ENCODE measurements around the gene SAP30BP.

SAP30BP gene

GRCh38 chr17:75722542-75723095 is 55.5 kb downstream of the SAP30BP start:
- H3K27ac Mint-ChIP-seq, result peak overlapping the region; percentile 31
- H3K4me1 Mint-ChIP-seq (ENCODE audit: low read depth), result peaks cover 4% of the 10 kb centered on the region
- no peaks in the 10 kb centered on the region for H3K36me3 Mint-ChIP-seq (ENCODE audit: low read depth)
- no peak overlapping the region for H3K4me3 Mint-ChIP-seq
- peaks cover 26% of the 10 kb centered on the region for H3K27me3 Mint-ChIP-seq (ENCODE audit: low read depth)
- no peaks in the 10 kb centered on the region for H3K9me3 Mint-ChIP-seq

GRCh38 chr17:75723171-75723930 is 56.2 kb downstream of the SAP30BP start:
- H3K4me1 Mint-ChIP-seq (ENCODE audit: low read depth), result peaks cover 4% of the 10 kb centered on the region
- no peak overlapping the region for H3K27ac Mint-ChIP-seq
- H3K27me3 Mint-ChIP-seq (ENCODE audit: low read depth), result peaks cover 26% of the 10 kb centered on the region
- no peak overlapping the region for H3K4me3 Mint-ChIP-seq
- no peaks in the 10 kb centered on the region for H3K9me3 Mint-ChIP-seq
- H3K36me3 Mint-ChIP-seq (ENCODE audit: low read depth), result no peaks in the 10 kb centered on the region

- no peak overlapping the region for H3K4me3 Mint-ChIP-seq
- H3K27ac Mint-ChIP-seq, result no peak overlapping the region
- peaks cover 4% of the 10 kb centered on the region for H3K4me1 Mint-ChIP-seq (ENCODE audit: low read depth)
- H3K9me3 Mint-ChIP-seq, result no peaks in the 10 kb centered on the region
- no peaks in the 10 kb centered on the region for H3K36me3 Mint-ChIP-seq (ENCODE audit: low read depth)
- H3K27me3 Mint-ChIP-seq (ENCODE audit: low read depth), result peaks cover 20% of the 10 kb centered on the region
Measured at GRCh38 chr17:75724016-75725003, 57.2 kb downstream of the SAP30BP start.

- peaks cover 11% of the 10 kb centered on the region for H3K27me3 Mint-ChIP-seq (ENCODE audit: low read depth)
- no peaks in the 10 kb centered on the region for H3K36me3 Mint-ChIP-seq (ENCODE audit: low read depth)
- H3K4me3 Mint-ChIP-seq, result no peak overlapping the region
- no peaks in the 10 kb centered on the region for H3K9me3 Mint-ChIP-seq
- H3K27ac Mint-ChIP-seq, result no peak overlapping the region
- peaks cover 2% of the 10 kb centered on the region for H3K4me1 Mint-ChIP-seq (ENCODE audit: low read depth)
Measured at GRCh38 chr17:75725504-75725903, 58.4 kb downstream of the SAP30BP start.

GRCh38 chr17:75727391-75727790 is 60.3 kb downstream of the SAP30BP start:
- H3K9me3 Mint-ChIP-seq, result no peaks in the 10 kb centered on the region
- no peaks in the 10 kb centered on the region for H3K4me1 Mint-ChIP-seq (ENCODE audit: low read depth)
- peaks cover 2% of the 10 kb centered on the region for H3K27me3 Mint-ChIP-seq (ENCODE audit: low read depth)
- H3K27ac Mint-ChIP-seq, result no peak overlapping the region
- no peaks in the 10 kb centered on the region for H3K36me3 Mint-ChIP-seq (ENCODE audit: low read depth)
- no peak overlapping the region for H3K4me3 Mint-ChIP-seq

GRCh38 chr17:75729351-75729750 is 62.2 kb downstream of the SAP30BP start:
- Mint-ChIP-seq H3K4me1 (ENCODE audit: low read depth) (no peaks in the 10 kb centered on the region), H3K27me3 (ENCODE audit: low read depth) (no peaks in the 10 kb centered on the region), H3K36me3 (ENCODE audit: low read depth) (no peaks in the 10 kb centered on the region), H3K9me3 (no peaks in the 10 kb centered on the region), H3K4me3 (no peak overlapping the region), H3K27ac (no peak overlapping the region)

- H3K27me3 Mint-ChIP-seq (ENCODE audit: low read depth), result no peaks in the 10 kb centered on the region
- no peak overlapping the region for H3K27ac Mint-ChIP-seq
- H3K36me3 Mint-ChIP-seq (ENCODE audit: low read depth), result no peaks in the 10 kb centered on the region
Measured at GRCh38 chr17:75730065-75730464, 62.9 kb downstream of the SAP30BP start.

GRCh38 chr17:75731086-75731715 is 64.1 kb downstream of the SAP30BP start:
- H3K4me3 Mint-ChIP-seq, result no peak overlapping the region
- no peaks in the 10 kb centered on the region for H3K36me3 Mint-ChIP-seq (ENCODE audit: low read depth)
- H3K9me3 Mint-ChIP-seq, result no peaks in the 10 kb centered on the region
- H3K27me3 Mint-ChIP-seq (ENCODE audit: low read depth), result no peaks in the 10 kb centered on the region
- peaks cover 2% of the 10 kb centered on the region for H3K4me1 Mint-ChIP-seq (ENCODE audit: low read depth)
- H3K27ac Mint-ChIP-seq, result no peak overlapping the region

More at GRCh38 chr17:75730065-75730464, 62.9 kb downstream of the SAP30BP start:
- Mint-ChIP-seq H3K9me3 (no peaks in the 10 kb centered on the region), H3K4me1 (ENCODE audit: low read depth) (peaks cover 2% of the 10 kb centered on the region), H3K4me3 (no peak overlapping the region)

GRCh38 chr17:75731716-75732498 is 64.8 kb downstream of the SAP30BP start:
- no peaks in the 10 kb centered on the region for H3K9me3 Mint-ChIP-seq
- peaks cover 2% of the 10 kb centered on the region for H3K4me1 Mint-ChIP-seq (ENCODE audit: low read depth)
- H3K27ac Mint-ChIP-seq, result no peak overlapping the region
- no peaks in the 10 kb centered on the region for H3K27me3 Mint-ChIP-seq (ENCODE audit: low read depth)
- H3K4me3 Mint-ChIP-seq, result no peak overlapping the region
- no peaks in the 10 kb centered on the region for H3K36me3 Mint-ChIP-seq (ENCODE audit: low read depth)

GRCh38 chr17:75733471-75733870 is 66.3 kb downstream of the SAP30BP start:
- Mint-ChIP-seq H3K4me3 (no peak overlapping the region), H3K4me1 (ENCODE audit: low read depth) (peaks cover 9% of the 10 kb centered on the region), H3K9me3 (no peaks in the 10 kb centered on the region), H3K27me3 (ENCODE audit: low read depth) (no peaks in the 10 kb centered on the region), H3K27ac (no peak overlapping the region), H3K36me3 (ENCODE audit: low read depth) (no peaks in the 10 kb centered on the region)

- Mint-ChIP-seq H3K9me3 (no peaks in the 10 kb centered on the region), H3K27me3 (ENCODE audit: low read depth) (no peaks in the 10 kb centered on the region), H3K4me3 (no peak overlapping the region), H3K36me3 (ENCODE audit: low read depth) (no peaks in the 10 kb centered on the region), H3K4me1 (ENCODE audit: low read depth) (peaks cover 10% of the 10 kb centered on the region), H3K27ac (peak overlapping the region; percentile 50)
Measured at GRCh38 chr17:75734674-75735294, 67.6 kb downstream of the SAP30BP start.

- Mint-ChIP-seq H3K36me3 (ENCODE audit: low read depth) (no peaks in the 10 kb centered on the region), H3K27me3 (ENCODE audit: low read depth) (no peaks in the 10 kb centered on the region), H3K27ac (no peak overlapping the region), H3K4me3 (peak overlapping the region; percentile 15), H3K9me3 (no peaks in the 10 kb centered on the region), H3K4me1 (ENCODE audit: low read depth) (peaks cover 10% of the 10 kb centered on the region)
Measured at GRCh38 chr17:75736173-75736835, 69.2 kb downstream of the SAP30BP start.
